Glutamatergic neuron (in vitro differentiated cells): ENCODE data around the gene IRS1. TPM values are rescaled to one million over a fixed set of nuclear protein-coding genes. Genes with fewer than 3 reads are reported as not detected.

Source experiments
- DNase-seq: peaks from one replicate; pipeline ENCODE4 v3.0.0; 2022
- H3K27ac Mint-ChIP-seq: one replicate; pipeline ENCODE4 v1.8.0; 2020; ENCODE audit warnings: mild to moderate bottlenecking, mixed read lengths, inconsistent platforms; ENCODE audit not compliant: unreplicated experiment
- H3K27me3 Mint-ChIP-seq: one replicate; pipeline ENCODE4 v1.8.0; 2020; ENCODE audit warnings: mild to moderate bottlenecking, moderate library complexity, mixed read lengths, inconsistent platforms; ENCODE audit not compliant: unreplicated experiment
- H3K36me3 Mint-ChIP-seq: one replicate; pipeline ENCODE4 v1.8.0; 2020; ENCODE audit warnings: mild to moderate bottlenecking, mixed read lengths, inconsistent platforms; ENCODE audit not compliant: unreplicated experiment
- H3K4me1 Mint-ChIP-seq: one replicate; pipeline ENCODE4 v1.8.0; 2020; ENCODE audit warnings: mild to moderate bottlenecking, low read depth, mixed read lengths, inconsistent platforms; ENCODE audit not compliant: unreplicated experiment
- H3K4me3 Mint-ChIP-seq: one replicate; pipeline ENCODE4 v1.8.0; 2020; ENCODE audit warnings: mild to moderate bottlenecking, mixed read lengths, inconsistent platforms; ENCODE audit not compliant: unreplicated experiment
- H3K9me3 Mint-ChIP-seq: one replicate; pipeline ENCODE4 v1.8.0; 2020; ENCODE audit warnings: mild to moderate bottlenecking, moderate library complexity, mixed read lengths, inconsistent platforms; ENCODE audit not compliant: unreplicated experiment
- CTCF ChIP-seq: fragments of 200-600 bp; sonication (generic); IDR thresholded peaks from one replicate; pipeline ENCODE4 v1.5.0; 2021; ENCODE audit not compliant: partially characterized antibody, unreplicated experiment
- total RNA-seq: library from RNA; stranded (reverse); fragmentation: NEBNext Ultra II Directional; extraction: Animal tissue kit (Norgen Biotek cat#: 25700); gene quantifications from one replicate; pipeline ENCODE4 v1.2.1, GENCODE V29; 2021; ENCODE audit not compliant: unreplicated experiment

IRS1 gene
- total RNA-seq, 1 donor from 2014 or later, result 8.1 TPM

DNA sequence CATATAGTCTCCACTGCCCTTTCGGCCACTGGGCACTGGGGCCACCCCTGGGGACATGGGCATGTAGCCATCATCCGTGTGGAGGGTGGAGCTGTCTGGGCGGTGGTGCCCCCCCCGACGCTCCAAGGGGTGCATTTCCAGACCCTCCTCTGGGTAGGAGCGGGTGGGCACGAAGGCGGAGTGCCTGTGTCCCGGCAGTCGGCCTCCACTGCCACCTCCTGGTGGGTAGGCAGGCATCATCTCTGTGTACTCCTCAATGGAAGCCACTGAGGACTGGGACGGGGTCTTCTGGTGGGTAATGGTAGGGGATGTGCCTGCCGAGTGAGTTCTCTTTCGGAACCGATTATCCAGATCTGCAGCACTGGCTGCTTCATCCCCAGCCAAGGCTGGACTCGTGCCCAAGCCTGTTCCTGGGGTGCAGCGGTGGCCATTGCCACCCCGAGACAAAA, 2.8 kb downstream of the IRS1 start:
- Mint-ChIP-seq H3K9me3 (peaks cover 6% of the 10 kb centered on the region), H3K4me3 (no peak overlapping the region), H3K36me3 (no peaks in the 10 kb centered on the region), H3K4me1 (peaks cover 40% of the 10 kb centered on the region), H3K27me3 (peaks cover 10% of the 10 kb centered on the region), H3K27ac (no peak overlapping the region)
- DNase-seq, result peak; percentile 34
- peak; percentile 23 for TF ChIP-seq CTCF

GRCh38 chr2:226796012-226796839, 3.4 kb downstream of the IRS1 start:
- Mint-ChIP-seq H3K4me1 (peaks cover 40% of the 10 kb centered on the region), H3K9me3 (peaks cover 4% of the 10 kb centered on the region), H3K27ac (peak overlapping the region; percentile 59), H3K4me3 (peak overlapping the region; percentile 63), H3K36me3 (no peaks in the 10 kb centered on the region), H3K27me3 (peaks cover 10% of the 10 kb centered on the region)
- TF ChIP-seq CTCF, result no peak
- peak; percentile 29 for DNase-seq

GRCh38 chr2:226795281-226796011, 4.2 kb downstream of the IRS1 start:
- Mint-ChIP-seq H3K36me3 (no peaks in the 10 kb centered on the region), H3K9me3 (peaks cover 2% of the 10 kb centered on the region), H3K4me1 (peaks cover 43% of the 10 kb centered on the region), H3K27ac (no peak overlapping the region), H3K4me3 (peak overlapping the region; percentile 63), H3K27me3 (peaks cover 8% of the 10 kb centered on the region)
- no peak for TF ChIP-seq CTCF
- DNase-seq, result no peak

- Mint-ChIP-seq H3K4me1 (peaks cover 40% of the 10 kb centered on the region), H3K9me3 (peaks cover 2% of the 10 kb centered on the region)
Measured at GRCh38 chr2:226794751-226795171, 4.9 kb downstream of the IRS1 start.

More at GRCh38 chr2:226794751-226795171, 4.9 kb downstream of the IRS1 start:
- no peak for TF ChIP-seq CTCF
- Mint-ChIP-seq H3K36me3 (no peaks in the 10 kb centered on the region), H3K27ac (peak overlapping the region; percentile 57), H3K4me3 (peak overlapping the region; percentile 73), H3K27me3 (peaks cover 7% of the 10 kb centered on the region)
- no peak for DNase-seq
